ENCODE results near the gene MAEL.
A peak's percentile ranks its signal among the peaks of the same experiment; 100 is the strongest.

Gene MAEL

GRCh38 chr1:166980383-166980782, 8.7 kb upstream of the MAEL start:
- no peak for DNase-seq

GRCh38 chr1:166980818-166981217, 8.3 kb upstream of the MAEL start:
- peak; percentile 77 for DNase-seq

GRCh38 chr1:166981589-166981988, 7.5 kb upstream of the MAEL start:
- no peak for DNase-seq

GRCh38 chr1:166999075-166999474, 10.0 kb downstream of the MAEL start:
- no peak for DNase-seq

- no peak for DNase-seq
Measured at GRCh38 chr1:166999500-167000055, 10.5 kb downstream of the MAEL start.

GRCh38 chr1:167000546-167000945, 11.5 kb downstream of the MAEL start:
- no peak for DNase-seq

GRCh38 chr1:167002354-167002753, 13.3 kb downstream of the MAEL start:
- no peak for DNase-seq

- DNase-seq, result no peak
Measured at GRCh38 chr1:167003711-167004110, 14.6 kb downstream of the MAEL start.

GRCh38 chr1:167011560-167012191, 22.6 kb downstream of the MAEL start:
- DNase-seq, result no peak

- no peak for DNase-seq
Measured at GRCh38 chr1:167012570-167012969, 23.5 kb downstream of the MAEL start.

- DNase-seq, result no peak
Measured at GRCh38 chr1:167013108-167013929, 24.2 kb downstream of the MAEL start.

- DNase-seq, result no peak
Measured at GRCh38 chr1:167016100-167016750, 27.1 kb downstream of the MAEL start.

- no peak for DNase-seq
Measured at GRCh38 chr1:167022384-167022783, 33.3 kb downstream of the MAEL start.

- peak; percentile 28 for DNase-seq
Measured at GRCh38 chr1:167029553-167029952, 40.5 kb downstream of the MAEL start.

- DNase-seq, result no peak
Measured at GRCh38 chr1:167033646-167034045, 44.6 kb downstream of the MAEL start.

- DNase-seq, result peak; percentile 98
Measured at GRCh38 chr1:167043752-167044488, 54.8 kb downstream of the MAEL start.

GRCh38 chr1:167051907-167052306, 62.8 kb downstream of the MAEL start:
- no peak for DNase-seq

- peak; percentile 57 for DNase-seq
Measured at GRCh38 chr1:167052389-167052788, 63.3 kb downstream of the MAEL start.

- no peak for DNase-seq
Measured at GRCh38 chr1:167054531-167054930, 65.5 kb downstream of the MAEL start.

GRCh38 chr1:167054946-167055630, 66.0 kb downstream of the MAEL start:
- DNase-seq, result no peak

GRCh38 chr1:167056529-167057231, 67.6 kb downstream of the MAEL start:
- no peak for DNase-seq

- peak; percentile 90 for DNase-seq
Measured at GRCh38 chr1:167057241-167057688, 68.2 kb downstream of the MAEL start.

Data from DMS53 (cell line).